Measurements from ENCODE around the gene LTBP2. TPM values are rescaled to one million over a fixed set of nuclear protein-coding genes. Genes with fewer than 3 reads are reported as not detected.

Gene LTBP2
- total and polyA plus RNA-seq, 5 donors from 2014 or later, result 0.02 to 0.54 (median 0.17) TPM

DNA sequence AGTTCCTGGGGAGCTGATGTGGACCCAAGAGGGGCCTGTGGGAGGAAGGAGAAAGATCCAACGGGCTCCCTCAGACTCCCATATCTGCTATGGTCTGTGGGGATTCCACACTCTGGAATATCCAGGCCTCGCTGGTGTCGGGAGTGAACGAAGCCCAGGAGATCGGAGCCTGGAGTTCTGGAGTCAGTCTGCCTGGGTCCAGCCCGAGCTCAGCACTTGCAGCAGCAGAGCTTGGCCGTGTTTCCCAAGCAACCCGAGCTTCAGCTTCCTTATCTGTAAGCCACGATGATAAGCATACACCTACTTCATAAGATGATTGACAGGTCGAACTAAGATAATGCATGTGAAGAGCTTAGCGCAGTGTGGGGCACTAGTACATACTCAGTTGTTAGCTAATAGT is 10.1 kb downstream of the LTBP2 start:
- ATAC-seq (ENCODE audit: low read depth in 2 of 2) (no peak), DNase-seq (no peak)
- no peak overlapping the region for H3K4me3 ChIP-seq (ENCODE audit: low read depth, low read length)
- H3K27ac ChIP-seq (ENCODE audit: insufficient read depth, low read length, poor library complexity, severe bottlenecking), result no peak overlapping the region
- H3K4me1 Mint-ChIP-seq, result no peaks in the 10 kb centered on the region
- no peaks in the 10 kb centered on the region for H3K9me3 ChIP-seq (ENCODE audit: control insufficient read depth in 2 of 2, low read length in 2 of 2)
- no peaks in the 10 kb centered on the region for H3K9me3 Mint-ChIP-seq
- no peak overlapping the region for H3K4me3 Mint-ChIP-seq
- H3K4me1 ChIP-seq (ENCODE audit: control insufficient read depth, insufficient read depth, low read length, poor library complexity, severe bottlenecking), result no peaks in the 10 kb centered on the region
- H3K27me3 ChIP-seq (ENCODE audit: control insufficient read depth, insufficient read depth, low read length), result no peaks in the 10 kb centered on the region
- H3K27me3 Mint-ChIP-seq, result no peaks in the 10 kb centered on the region
- H3K36me3 Mint-ChIP-seq, result no peaks in the 10 kb centered on the region
- H3K27ac Mint-ChIP-seq, result no peak overlapping the region
- H3K36me3 ChIP-seq (ENCODE audit: control insufficient read depth, insufficient read depth, low read length), result no peaks in the 10 kb centered on the region

DNA sequence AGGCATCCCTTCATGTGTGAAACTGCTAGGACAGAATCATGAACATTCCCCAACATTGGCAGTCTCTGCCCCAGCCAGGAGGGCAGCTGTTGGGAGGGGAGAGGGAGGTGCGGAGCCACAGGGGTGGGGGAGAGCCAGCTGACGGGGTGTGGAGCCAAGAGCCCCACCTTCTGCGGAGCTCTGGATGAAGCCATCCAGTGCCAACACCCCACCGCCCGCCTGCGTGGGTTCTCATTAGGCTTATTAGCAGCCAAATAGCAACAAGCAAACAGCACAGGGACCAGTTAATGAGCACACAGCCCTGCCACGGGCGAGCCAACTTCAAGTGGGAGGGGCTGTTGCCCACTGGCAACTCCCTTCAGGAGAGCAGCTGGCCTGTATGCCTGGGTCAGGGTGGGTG is 12.1 kb downstream of the LTBP2 start:
- Mint-ChIP-seq H3K27ac (peak overlapping the region in 1 of 3 donors; percentile 32), H3K36me3 (peaks cover 3% of the 10 kb centered on the region)

DNA sequence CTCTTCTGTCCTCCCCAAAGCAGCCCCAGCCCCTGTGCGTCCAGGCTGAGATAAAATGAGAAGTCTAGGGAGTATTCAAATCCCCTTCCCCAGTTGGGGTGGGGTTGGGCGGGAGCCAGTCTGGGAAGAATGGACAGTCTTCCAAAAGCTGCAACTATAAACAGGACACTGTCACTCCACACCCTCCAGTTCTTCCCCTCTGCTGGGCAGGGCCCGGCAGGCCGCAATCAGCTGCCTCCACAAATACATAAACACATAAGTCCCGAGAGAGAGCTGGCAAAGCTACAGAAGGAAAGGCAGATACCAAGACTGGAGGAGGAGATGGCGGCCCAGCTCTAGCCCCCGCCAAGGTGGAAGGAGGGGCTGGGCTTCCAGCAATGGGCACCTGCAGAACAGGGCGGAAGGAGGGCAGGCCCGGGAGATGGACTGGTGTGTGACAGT is 12.7 kb downstream of the LTBP2 start:
- ATAC-seq (ENCODE audit: low read depth in 2 of 2), result no peak
- H3K36me3 Mint-ChIP-seq, result peaks cover 3% of the 10 kb centered on the region

More for the DNA sequence above, 12.1 kb downstream of the LTBP2 start:
- H3K27me3 Mint-ChIP-seq, result no peaks in the 10 kb centered on the region
- Histone ChIP-seq H3K9me3 (ENCODE audit: control insufficient read depth in 2 of 2, low read length in 2 of 2) (no peaks in the 10 kb centered on the region), H3K4me1 (ENCODE audit: control insufficient read depth, insufficient read depth, low read length, poor library complexity, severe bottlenecking) (no peaks in the 10 kb centered on the region), H3K36me3 (ENCODE audit: control insufficient read depth, insufficient read depth, low read length) (no peaks in the 10 kb centered on the region), H3K27me3 (ENCODE audit: control insufficient read depth, insufficient read depth, low read length) (no peaks in the 10 kb centered on the region), H3K27ac (ENCODE audit: insufficient read depth, low read length, poor library complexity, severe bottlenecking) (no peak overlapping the region), H3K4me3 (ENCODE audit: low read depth, low read length) (no peak overlapping the region)
- ATAC-seq (ENCODE audit: low read depth in 2 of 2), result no peak
- H3K9me3 Mint-ChIP-seq, result peaks cover 0 to 2% (median 0%) of the 10 kb centered on the region in 7 donors
- no peak overlapping the region for H3K4me3 Mint-ChIP-seq
- no peaks in the 10 kb centered on the region for H3K4me1 Mint-ChIP-seq
- DNase-seq, result no peak

DNA sequence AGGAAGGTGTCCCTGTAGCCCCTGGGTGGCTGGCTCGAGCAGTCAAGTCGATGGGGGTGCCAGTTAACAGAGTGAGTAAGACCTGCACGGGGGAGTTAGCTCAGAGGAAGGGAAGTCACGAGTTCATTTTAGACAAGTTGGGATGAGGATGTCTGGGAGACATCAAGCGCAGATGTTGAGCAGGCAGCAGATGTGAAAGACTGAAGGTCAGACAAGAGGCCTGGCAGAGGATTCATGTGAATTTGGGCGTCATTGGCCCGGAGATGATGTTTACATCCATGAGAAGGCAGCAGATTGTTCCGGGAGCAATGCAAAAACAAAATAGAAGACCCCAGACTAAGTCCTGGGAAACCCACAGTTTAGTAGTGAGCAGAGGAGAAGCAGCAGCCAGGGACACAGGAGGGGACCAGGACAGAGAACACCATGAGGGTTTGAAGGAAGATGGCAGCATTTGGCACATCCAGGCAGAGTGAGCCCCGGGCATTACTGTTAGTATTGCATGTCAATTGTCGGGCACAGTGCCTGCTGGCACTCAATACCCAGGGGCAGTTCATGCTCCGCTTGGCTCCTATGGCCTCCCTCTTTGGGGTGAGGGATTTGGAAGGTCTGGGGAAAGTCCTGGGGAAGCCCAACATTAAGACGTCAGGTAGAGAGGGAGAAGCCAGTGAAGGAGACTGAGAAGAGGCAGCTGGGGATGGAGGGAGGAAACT is 15.1 kb downstream of the LTBP2 start:
- no peaks in the 10 kb centered on the region for H3K36me3 ChIP-seq (ENCODE audit: control insufficient read depth, insufficient read depth, low read length)
- Mint-ChIP-seq H3K27me3 (no peaks in the 10 kb centered on the region), H3K9me3 (peaks cover 0 to 2% (median 0%) of the 10 kb centered on the region in 7 donors), H3K4me3 (no peak overlapping the region), H3K4me1 (no peaks in the 10 kb centered on the region), H3K36me3 (peaks cover 3% of the 10 kb centered on the region), H3K27ac (peak overlapping the region in 1 of 3 donors; percentile 69)
- H3K4me1 ChIP-seq (ENCODE audit: control insufficient read depth, insufficient read depth, low read length, poor library complexity, severe bottlenecking), result no peaks in the 10 kb centered on the region
- DNase-seq (no peak), ATAC-seq (ENCODE audit: low read depth in 2 of 2) (no peak)
- H3K4me3 ChIP-seq (ENCODE audit: low read depth, low read length), result no peak overlapping the region
- H3K9me3 ChIP-seq (ENCODE audit: control insufficient read depth in 2 of 2, low read length in 2 of 2), result no peaks in the 10 kb centered on the region
- no peaks in the 10 kb centered on the region for H3K27me3 ChIP-seq (ENCODE audit: control insufficient read depth, insufficient read depth, low read length)
- H3K27ac ChIP-seq (ENCODE audit: insufficient read depth, low read length, poor library complexity, severe bottlenecking), result no peak overlapping the region

More for the DNA sequence above, 12.7 kb downstream of the LTBP2 start:
- Mint-ChIP-seq H3K27ac (no peak overlapping the region), H3K9me3 (peaks cover 0 to 2% (median 0%) of the 10 kb centered on the region in 7 donors), H3K4me3 (no peak overlapping the region), H3K27me3 (no peaks in the 10 kb centered on the region), H3K4me1 (no peaks in the 10 kb centered on the region)
- no peaks in the 10 kb centered on the region for H3K27me3 ChIP-seq (ENCODE audit: control insufficient read depth, insufficient read depth, low read length)
- H3K36me3 ChIP-seq (ENCODE audit: control insufficient read depth, insufficient read depth, low read length), result no peaks in the 10 kb centered on the region
- H3K27ac ChIP-seq (ENCODE audit: insufficient read depth, low read length, poor library complexity, severe bottlenecking), result no peak overlapping the region
- H3K9me3 ChIP-seq (ENCODE audit: control insufficient read depth in 2 of 2, low read length in 2 of 2), result no peaks in the 10 kb centered on the region
- no peak overlapping the region for H3K4me3 ChIP-seq (ENCODE audit: low read depth, low read length)
- H3K4me1 ChIP-seq (ENCODE audit: control insufficient read depth, insufficient read depth, low read length, poor library complexity, severe bottlenecking), result no peaks in the 10 kb centered on the region
- DNase-seq, result no peak

DNA sequence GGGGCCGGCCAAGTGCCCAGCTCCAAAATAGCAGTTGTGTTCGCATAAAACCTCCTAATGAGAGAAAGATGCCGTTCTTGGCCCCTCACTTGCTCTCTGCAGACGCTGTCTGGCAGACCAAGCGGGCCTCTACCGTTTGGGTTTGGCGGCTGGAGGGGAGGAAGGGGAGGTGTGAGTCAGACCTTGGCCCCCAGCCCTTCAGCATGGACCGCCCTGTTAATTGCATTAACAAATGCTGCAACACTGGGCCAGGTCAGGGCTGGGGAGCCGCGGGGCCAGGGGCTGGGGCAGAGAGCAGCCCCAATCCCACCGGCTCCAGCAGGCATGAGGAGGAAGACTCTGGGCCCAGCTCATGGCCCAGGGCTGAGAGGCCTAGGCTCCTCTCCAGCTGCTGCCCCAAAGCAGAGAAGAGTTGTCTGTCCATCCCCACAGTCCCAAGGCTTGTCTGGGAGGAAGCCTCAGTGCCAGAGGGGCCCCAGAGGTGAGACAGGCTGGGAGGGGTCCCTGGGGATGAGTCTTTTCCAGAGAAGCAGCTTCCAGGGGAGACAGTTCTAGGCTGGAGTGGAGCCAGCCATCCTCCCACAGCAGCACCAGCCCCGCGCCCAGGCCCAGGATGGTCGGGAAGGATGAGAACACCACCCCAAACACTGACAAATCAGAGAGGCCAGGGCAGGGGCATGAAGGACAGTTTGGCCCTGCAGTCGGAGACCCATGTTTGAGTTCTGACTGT is 16.9 kb downstream of the LTBP2 start:
- no peaks in the 10 kb centered on the region for H3K4me1 ChIP-seq (ENCODE audit: control insufficient read depth, insufficient read depth, low read length, poor library complexity, severe bottlenecking)
- ATAC-seq (ENCODE audit: low read depth in 2 of 2) (no peak), DNase-seq (no peak)
- Mint-ChIP-seq H3K36me3 (peaks cover 3% of the 10 kb centered on the region), H3K27me3 (no peaks in the 10 kb centered on the region), H3K4me3 (no peak overlapping the region), H3K27ac (no peak overlapping the region), H3K9me3 (peaks cover 0 to 2% (median 0%) of the 10 kb centered on the region in 7 donors), H3K4me1 (no peaks in the 10 kb centered on the region)
- H3K27ac ChIP-seq (ENCODE audit: insufficient read depth, low read length, poor library complexity, severe bottlenecking), result no peak overlapping the region
- no peaks in the 10 kb centered on the region for H3K36me3 ChIP-seq (ENCODE audit: control insufficient read depth, insufficient read depth, low read length)
- H3K27me3 ChIP-seq (ENCODE audit: control insufficient read depth, insufficient read depth, low read length), result no peaks in the 10 kb centered on the region
- H3K4me3 ChIP-seq (ENCODE audit: low read depth, low read length), result no peak overlapping the region
- H3K9me3 ChIP-seq (ENCODE audit: control insufficient read depth in 2 of 2, low read length in 2 of 2), result no peaks in the 10 kb centered on the region

DNA sequence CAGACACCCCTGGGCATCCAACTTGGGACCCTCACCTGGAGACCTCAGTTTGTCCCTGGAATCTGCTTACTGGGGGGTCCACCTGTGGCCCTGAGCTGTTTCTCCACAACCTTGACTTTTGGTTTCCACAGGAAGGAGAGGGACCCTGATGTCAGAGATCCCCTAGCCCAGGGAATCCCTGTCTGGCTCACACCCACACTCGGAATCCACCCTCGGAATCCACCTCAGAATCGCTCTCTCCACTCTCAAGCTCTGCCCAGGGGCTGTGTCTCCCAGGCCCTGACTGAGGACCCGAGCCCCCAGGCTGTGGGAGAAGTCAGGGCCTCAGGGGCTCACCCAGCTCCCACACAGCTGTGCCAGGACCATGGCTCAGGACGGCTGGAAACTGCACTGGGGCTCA is 17.4 kb downstream of the LTBP2 start:
- Mint-ChIP-seq H3K4me3 (no peak overlapping the region), H3K27ac (no peak overlapping the region)

DNA sequence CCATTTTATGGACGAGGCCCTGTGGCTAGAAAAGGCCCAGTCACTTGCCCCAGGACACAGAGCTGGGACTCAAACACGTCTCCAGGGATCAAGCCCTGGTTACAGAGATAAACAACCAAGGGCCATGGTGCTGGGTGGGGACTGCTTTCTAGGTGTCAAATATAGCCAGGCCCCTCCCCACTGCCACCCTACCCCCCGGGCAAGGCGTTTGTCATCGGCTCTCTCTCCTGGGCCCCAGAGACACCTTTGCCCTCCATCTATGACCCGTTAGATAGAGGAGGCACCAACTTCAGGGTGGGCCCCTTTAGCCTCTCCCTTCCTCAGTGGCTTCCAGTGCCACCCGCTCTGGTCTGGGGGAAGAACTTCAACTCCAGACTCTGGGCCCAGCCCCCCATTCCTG is 18.0 kb downstream of the LTBP2 start:
- Histone ChIP-seq H3K36me3 (ENCODE audit: control insufficient read depth, insufficient read depth, low read length) (no peaks in the 10 kb centered on the region), H3K4me1 (ENCODE audit: control insufficient read depth, insufficient read depth, low read length, poor library complexity, severe bottlenecking) (no peaks in the 10 kb centered on the region), H3K4me3 (ENCODE audit: low read depth, low read length) (no peak overlapping the region), H3K27me3 (ENCODE audit: control insufficient read depth, insufficient read depth, low read length) (no peaks in the 10 kb centered on the region), H3K27ac (ENCODE audit: insufficient read depth, low read length, poor library complexity, severe bottlenecking) (no peak overlapping the region), H3K9me3 (ENCODE audit: control insufficient read depth in 2 of 2, low read length in 2 of 2) (no peaks in the 10 kb centered on the region)
- no peaks in the 10 kb centered on the region for H3K27me3 Mint-ChIP-seq
- ATAC-seq (ENCODE audit: low read depth in 2 of 2) (no peak), DNase-seq (no peak)
- no peaks in the 10 kb centered on the region for H3K4me1 Mint-ChIP-seq
- no peak overlapping the region for H3K27ac Mint-ChIP-seq
- H3K36me3 Mint-ChIP-seq, result peaks cover 3% of the 10 kb centered on the region
- H3K9me3 Mint-ChIP-seq, result peaks cover 0 to 2% (median 0%) of the 10 kb centered on the region in 7 donors
- no peak overlapping the region for H3K4me3 Mint-ChIP-seq

More for the DNA sequence above, 17.4 kb downstream of the LTBP2 start:
- Histone ChIP-seq H3K27me3 (ENCODE audit: control insufficient read depth, insufficient read depth, low read length) (no peaks in the 10 kb centered on the region), H3K36me3 (ENCODE audit: control insufficient read depth, insufficient read depth, low read length) (no peaks in the 10 kb centered on the region), H3K4me3 (ENCODE audit: low read depth, low read length) (no peak overlapping the region), H3K27ac (ENCODE audit: insufficient read depth, low read length, poor library complexity, severe bottlenecking) (no peak overlapping the region), H3K9me3 (ENCODE audit: control insufficient read depth in 2 of 2, low read length in 2 of 2) (no peaks in the 10 kb centered on the region), H3K4me1 (ENCODE audit: control insufficient read depth, insufficient read depth, low read length, poor library complexity, severe bottlenecking) (no peaks in the 10 kb centered on the region)
- ATAC-seq (ENCODE audit: low read depth in 2 of 2) (no peak), DNase-seq (no peak)
- Mint-ChIP-seq H3K4me1 (no peaks in the 10 kb centered on the region), H3K27me3 (no peaks in the 10 kb centered on the region), H3K36me3 (peaks cover 3% of the 10 kb centered on the region), H3K9me3 (peaks cover 0 to 2% (median 0%) of the 10 kb centered on the region in 7 donors)
